ENCODE results near the gene KIF4A. TPM values are rescaled to one million over a fixed set of nuclear protein-coding genes. Genes with fewer than 3 reads are reported as not detected.

Gene KIF4A
- total and polyA plus RNA-seq, 9 of the 15 experiments (the other 6 are each of a cell fraction or from before 2014, with no cell fraction given): 13.0 to 42.7 (median 35.9) TPM

DNA sequence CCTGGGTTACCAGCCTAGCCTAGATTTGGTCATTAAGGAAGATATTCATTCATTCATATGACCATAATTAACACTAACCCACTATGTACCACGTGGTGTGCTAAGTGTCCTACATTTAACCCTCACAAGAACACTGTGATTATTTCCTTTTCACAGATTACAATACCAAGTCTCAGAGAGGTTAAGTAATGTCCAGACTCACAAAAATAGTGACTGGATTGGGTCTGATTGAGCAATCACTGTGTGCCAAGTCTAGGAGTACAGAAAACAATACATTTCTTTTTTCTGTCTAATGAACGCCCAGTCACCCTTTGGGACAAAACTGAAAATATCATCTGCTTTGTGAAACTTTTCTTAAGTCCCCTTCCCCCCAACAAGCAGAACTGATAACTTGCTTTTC lies 147.1 kb downstream of the KIF4A start:
- no peak overlapping the region for H3K9ac ChIP-seq (ENCODE audit: insufficient read depth in 1 of 2, low read depth in 2 of 2, low read length in 2 of 2)
- peaks cover 2% of the 10 kb centered on the region for H3K9me1 ChIP-seq (ENCODE audit: control insufficient read depth, insufficient read depth, low read length)
- no peak overlapping the region for H3K4me3 ChIP-seq
- no peaks in the 10 kb centered on the region for H3K79me2 ChIP-seq (ENCODE audit: control insufficient read depth, insufficient read depth, low read length)
- no peak for DNase-seq (ENCODE audit: extremely low read depth in 1 of 4, low spot score in 3 of 4)
- H3K27ac ChIP-seq (ENCODE audit: extremely low read depth, low read depth, low read length): no peak overlapping the region
- ChIA-PET POLR2A (no interaction called here), CTCF (ENCODE audit: low intra/inter-chr PET ratio) (no interaction called here)
- no peaks in the 10 kb centered on the region for H4K20me1 ChIP-seq (replicated peaks; ENCODE audit: control insufficient read depth, insufficient read depth, low read length)
- no TSS peak for BruUV-seq (replicated peaks)
- H3K27me3 ChIP-seq (ENCODE audit: control insufficient read depth in 2 of 2, insufficient read depth in 2 of 2, low read length in 2 of 2): peaks cover 2 to 11% of the 10 kb centered on the region in 2 experiments; a peak in 2 of 5 replicates
- in situ Hi-C loops (cut with MboI): no loop called here
- H3K36me3 ChIP-seq (ENCODE audit: control insufficient read depth, insufficient read depth, low read length): no peaks in the 10 kb centered on the region
- H2AFZ ChIP-seq (ENCODE audit: low read depth, low read length): no peak overlapping the region
- no peak overlapping the region for H3K4me2 ChIP-seq (ENCODE audit: insufficient read depth, low read length)
- no peaks in the 10 kb centered on the region for H3K9me3 ChIP-seq (replicated peaks; ENCODE audit: control insufficient read depth, insufficient read depth, low read depth, low read length)
- no peak for FAIRE-seq
- intact Hi-C loops (cut with micrococcal nuclease): loop anchor here (10.0 kb wide), 2 partner anchors 172 to 402 kb away; partner anchors contain the start of genes ARR3 and P2RY4
- H3K4me1 ChIP-seq (replicated peaks in 1 of 2; ENCODE audit: control insufficient read depth in 2 of 2, insufficient read depth in 2 of 2, low read length in 2 of 2): peaks cover 12 to 16% of the 10 kb centered on the region in 2 experiments; a peak in 4 of 5 replicates
- 3% methylated on average over 2 of the region's 2 CpGs for WGBS (ENCODE audit: insufficient coverage, low coverage, missing lambda C conversion rate)
- ATAC-seq: no peak
- TF ChIP-seq TAF1 (IDR thresholded peaks at IDR 0.05; ENCODE audit: control insufficient read depth, extremely low read depth, insufficient read depth, low read length, severe bottlenecking) (no peak), TBP (optimal IDR thresholded peaks at IDR 0.05; ENCODE audit: low read depth, low read length) (no peak), TFAP4 (CRISPR knock-in tag; IDR thresholded peaks at IDR 0.05; ENCODE audit: borderline replicate concordance) (no peak), SREBF2 (CRISPR knock-in tag; IDR thresholded peaks at IDR 0.05) (no peak), SP1 (CRISPR knock-in tag; IDR thresholded peaks at IDR 0.05) (no peak), KDM2B (CRISPR knock-in tag; IDR thresholded peaks at IDR 0.05) (no peak), SNRNP70 (optimal IDR thresholded peaks at IDR 0.05; ENCODE audit: low read depth, low read length) (no peak), MYBL2 (IDR thresholded peaks at IDR 0.05; ENCODE audit: low read depth) (no peak), MYBL2 (CRISPR knock-in tag; IDR thresholded peaks at IDR 0.05; ENCODE audit: borderline replicate concordance) (no peak), FOXJ2 (tag; IDR thresholded peaks at IDR 0.05) (no peak), ZNF311 (CRISPR knock-in tag; IDR thresholded peaks at IDR 0.05) (no peak), ZNF239 (CRISPR knock-in tag; IDR thresholded peaks at IDR 0.05) (no peak)
- TF ChIP-seq, protein P1, sequence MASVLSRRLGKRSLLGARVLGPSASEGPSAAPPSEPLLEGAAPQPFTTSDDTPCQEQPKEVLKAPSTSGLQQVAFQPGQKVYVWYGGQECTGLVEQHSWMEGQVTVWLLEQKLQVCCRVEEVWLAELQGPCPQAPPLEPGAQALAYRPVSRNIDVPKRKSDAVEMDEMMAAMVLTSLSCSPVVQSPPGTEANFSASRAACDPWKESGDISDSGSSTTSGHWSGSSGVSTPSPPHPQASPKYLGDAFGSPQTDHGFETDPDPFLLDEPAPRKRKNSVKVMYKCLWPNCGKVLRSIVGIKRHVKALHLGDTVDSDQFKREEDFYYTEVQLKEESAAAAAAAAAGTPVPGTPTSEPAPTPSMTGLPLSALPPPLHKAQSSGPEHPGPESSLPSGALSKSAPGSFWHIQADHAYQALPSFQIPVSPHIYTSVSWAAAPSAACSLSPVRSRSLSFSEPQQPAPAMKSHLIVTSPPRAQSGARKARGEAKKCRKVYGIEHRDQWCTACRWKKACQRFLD (CRISPR knock-in tag; IDR thresholded peaks at IDR 0.05): no peak
- TF ChIP-seq, protein P2, sequence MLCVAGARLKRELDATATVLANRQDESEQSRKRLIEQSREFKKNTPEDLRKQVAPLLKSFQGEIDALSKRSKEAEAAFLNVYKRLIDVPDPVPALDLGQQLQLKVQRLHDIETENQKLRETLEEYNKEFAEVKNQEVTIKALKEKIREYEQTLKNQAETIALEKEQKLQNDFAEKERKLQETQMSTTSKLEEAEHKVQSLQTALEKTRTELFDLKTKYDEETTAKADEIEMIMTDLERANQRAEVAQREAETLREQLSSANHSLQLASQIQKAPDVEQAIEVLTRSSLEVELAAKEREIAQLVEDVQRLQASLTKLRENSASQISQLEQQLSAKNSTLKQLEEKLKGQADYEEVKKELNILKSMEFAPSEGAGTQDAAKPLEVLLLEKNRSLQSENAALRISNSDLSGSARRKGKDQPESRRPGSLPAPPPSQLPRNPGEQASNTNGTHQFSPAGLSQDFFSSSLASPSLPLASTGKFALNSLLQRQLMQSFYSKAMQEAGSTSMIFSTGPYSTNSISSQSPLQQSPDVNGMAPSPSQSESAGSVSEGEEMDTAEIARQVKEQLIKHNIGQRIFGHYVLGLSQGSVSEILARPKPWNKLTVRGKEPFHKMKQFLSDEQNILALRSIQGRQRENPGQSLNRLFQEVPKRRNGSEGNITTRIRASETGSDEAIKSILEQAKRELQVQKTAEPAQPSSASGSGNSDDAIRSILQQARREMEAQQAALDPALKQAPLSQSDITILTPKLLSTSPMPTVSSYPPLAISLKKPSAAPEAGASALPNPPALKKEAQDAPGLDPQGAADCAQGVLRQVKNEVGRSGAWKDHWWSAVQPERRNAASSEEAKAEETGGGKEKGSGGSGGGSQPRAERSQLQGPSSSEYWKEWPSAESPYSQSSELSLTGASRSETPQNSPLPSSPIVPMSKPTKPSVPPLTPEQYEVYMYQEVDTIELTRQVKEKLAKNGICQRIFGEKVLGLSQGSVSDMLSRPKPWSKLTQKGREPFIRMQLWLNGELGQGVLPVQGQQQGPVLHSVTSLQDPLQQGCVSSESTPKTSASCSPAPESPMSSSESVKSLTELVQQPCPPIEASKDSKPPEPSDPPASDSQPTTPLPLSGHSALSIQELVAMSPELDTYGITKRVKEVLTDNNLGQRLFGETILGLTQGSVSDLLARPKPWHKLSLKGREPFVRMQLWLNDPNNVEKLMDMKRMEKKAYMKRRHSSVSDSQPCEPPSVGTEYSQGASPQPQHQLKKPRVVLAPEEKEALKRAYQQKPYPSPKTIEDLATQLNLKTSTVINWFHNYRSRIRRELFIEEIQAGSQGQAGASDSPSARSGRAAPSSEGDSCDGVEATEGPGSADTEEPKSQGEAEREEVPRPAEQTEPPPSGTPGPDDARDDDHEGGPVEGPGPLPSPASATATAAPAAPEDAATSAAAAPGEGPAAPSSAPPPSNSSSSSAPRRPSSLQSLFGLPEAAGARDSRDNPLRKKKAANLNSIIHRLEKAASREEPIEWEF (CRISPR knock-in tag; IDR thresholded peaks at IDR 0.05): no peak

Data from K562 (cell line).